ENCODE data around the gene CRYL1. TPM values are rescaled to one million over a fixed set of nuclear protein-coding genes. Genes with fewer than 3 reads are reported as not detected.

CRYL1 gene
- total and polyA plus RNA-seq, 4 donors: 14.1 to 24.1 (median 22.1) TPM

- Histone ChIP-seq H3K9ac (ENCODE audit: insufficient read depth in 1 of 2, low read length in 2 of 2) (no peak overlapping the region), H3K9me3 (ENCODE audit: control insufficient read depth in 4 of 4, insufficient read depth in 3 of 4, low read length in 3 of 4) (peaks cover 0 to 7% (median 0%) of the 10 kb centered on the region in 4 donors), H3K4me1 (ENCODE audit: control insufficient read depth in 5 of 5, insufficient read depth in 5 of 5, low read length in 5 of 5) (peaks cover 0 to 9% (median 2%) of the 10 kb centered on the region in 5 donors), H3K27me3 (ENCODE audit: control insufficient read depth in 3 of 3, insufficient read depth in 3 of 3, low read length in 2 of 3) (peaks cover 0 to 14% (median 10%) of the 10 kb centered on the region in 3 donors), H3K36me3 (ENCODE audit: control insufficient read depth in 4 of 4, insufficient read depth in 4 of 4, low read length in 4 of 4) (no peaks in the 10 kb centered on the region), H3K4me3 (no peak overlapping the region), H3K27ac (ENCODE audit: low read depth in 1 of 2, low read length in 1 of 2) (no peak overlapping the region)
- WGBS, 2 donors: 85 to 87% methylated on average over 4 of the region's 4 CpGs
- no peak for TF ChIP-seq CTCF (IDR thresholded peaks at IDR 0.05; ENCODE audit: control extremely low read depth, extremely low read depth)
- no peak for ATAC-seq (ENCODE audit: insufficient read depth, low FRiP score)
- no peak for DNase-seq
These were observed 114.9 kb downstream of the CRYL1 start for GRCh38 chr13:20410726-20411125.

- Histone ChIP-seq H3K4me3 (no peak overlapping the region), H3K9ac (ENCODE audit: insufficient read depth in 1 of 2, low read length in 2 of 2) (no peak overlapping the region), H3K4me1 (ENCODE audit: control insufficient read depth in 5 of 5, insufficient read depth in 5 of 5, low read length in 5 of 5) (peaks cover 0 to 4% (median 0%) of the 10 kb centered on the region in 5 donors), H3K27me3 (ENCODE audit: control insufficient read depth in 3 of 3, insufficient read depth in 3 of 3, low read length in 2 of 3) (peaks cover 0 to 3% (median 0%) of the 10 kb centered on the region in 3 donors), H3K9me3 (ENCODE audit: control insufficient read depth in 4 of 4, insufficient read depth in 3 of 4, low read length in 3 of 4) (no peaks in the 10 kb centered on the region), H3K27ac (ENCODE audit: low read depth in 1 of 2, low read length in 1 of 2) (no peak overlapping the region), H3K36me3 (ENCODE audit: control insufficient read depth in 4 of 4, insufficient read depth in 4 of 4, low read length in 4 of 4) (peaks cover 0 to 3% (median 1%) of the 10 kb centered on the region in 4 donors)
- TF ChIP-seq CTCF (IDR thresholded peaks at IDR 0.05; ENCODE audit: control extremely low read depth, extremely low read depth): no peak
- ATAC-seq (ENCODE audit: insufficient read depth, low FRiP score) (no peak), DNase-seq (no peak)
- whole genome bisulfite sequencing, 2 donors: 68 to 72% methylated on average over 8 of the region's 8 CpGs
These were observed 117.5 kb downstream of the CRYL1 start for GRCh38 chr13:20408181-20408580.

GRCh38 chr13:20407759-20408158 lies 117.9 kb downstream of the CRYL1 start:
- ATAC-seq (ENCODE audit: insufficient read depth, low FRiP score) (no peak), DNase-seq (no peak)
- Histone ChIP-seq H3K9ac (ENCODE audit: insufficient read depth in 1 of 2, low read length in 2 of 2) (no peak overlapping the region), H3K4me3 (no peak overlapping the region), H3K27me3 (ENCODE audit: control insufficient read depth in 3 of 3, insufficient read depth in 3 of 3, low read length in 2 of 3) (peaks cover 0 to 3% (median 0%) of the 10 kb centered on the region in 3 donors), H3K36me3 (ENCODE audit: control insufficient read depth in 4 of 4, insufficient read depth in 4 of 4, low read length in 4 of 4) (peaks cover 0 to 5% (median 1%) of the 10 kb centered on the region in 4 donors), H3K9me3 (ENCODE audit: control insufficient read depth in 4 of 4, insufficient read depth in 3 of 4, low read length in 3 of 4) (no peaks in the 10 kb centered on the region), H3K27ac (ENCODE audit: low read depth in 1 of 2, low read length in 1 of 2) (no peak overlapping the region), H3K4me1 (ENCODE audit: control insufficient read depth in 5 of 5, insufficient read depth in 5 of 5, low read length in 5 of 5) (peaks cover 0 to 4% (median 0%) of the 10 kb centered on the region in 5 donors)
- 87 to 96% methylated on average over 5 of the region's 5 CpGs for WGBS, 2 donors
- TF ChIP-seq CTCF (IDR thresholded peaks at IDR 0.05; ENCODE audit: control extremely low read depth, extremely low read depth): no peak

- Histone ChIP-seq H3K27me3 (ENCODE audit: control insufficient read depth in 3 of 3, insufficient read depth in 3 of 3, low read length in 2 of 3) (peaks cover 0 to 3% (median 0%) of the 10 kb centered on the region in 3 donors), H3K4me1 (ENCODE audit: control insufficient read depth in 5 of 5, insufficient read depth in 5 of 5, low read length in 5 of 5) (peaks cover 0 to 2% (median 0%) of the 10 kb centered on the region in 5 donors), H3K9ac (ENCODE audit: insufficient read depth in 1 of 2, low read length in 2 of 2) (no peak overlapping the region), H3K27ac (ENCODE audit: low read depth in 1 of 2, low read length in 1 of 2) (no peak overlapping the region), H3K4me3 (no peak overlapping the region), H3K36me3 (ENCODE audit: control insufficient read depth in 4 of 4, insufficient read depth in 4 of 4, low read length in 4 of 4) (peaks cover 0 to 5% (median 1%) of the 10 kb centered on the region in 4 donors), H3K9me3 (ENCODE audit: control insufficient read depth in 4 of 4, insufficient read depth in 3 of 4, low read length in 3 of 4) (no peaks in the 10 kb centered on the region)
- no peak for ATAC-seq (ENCODE audit: insufficient read depth, low FRiP score)
- 84 to 94% methylated on average over 17 of the region's 17 CpGs for WGBS, 2 donors
- DNase-seq: no peak
- TF ChIP-seq CTCF (IDR thresholded peaks at IDR 0.05; ENCODE audit: control extremely low read depth, extremely low read depth): no peak
These were observed 120.0 kb downstream of the CRYL1 start for GRCh38 chr13:20405691-20406090.
